ENCODE results near the gene MN1. TPM values are rescaled to one million over a fixed set of nuclear protein-coding genes. Genes with fewer than 3 reads are reported as not detected.

MN1 gene
- total RNA-seq, 1 donor from 2014 or later = 145 TPM

DNA sequence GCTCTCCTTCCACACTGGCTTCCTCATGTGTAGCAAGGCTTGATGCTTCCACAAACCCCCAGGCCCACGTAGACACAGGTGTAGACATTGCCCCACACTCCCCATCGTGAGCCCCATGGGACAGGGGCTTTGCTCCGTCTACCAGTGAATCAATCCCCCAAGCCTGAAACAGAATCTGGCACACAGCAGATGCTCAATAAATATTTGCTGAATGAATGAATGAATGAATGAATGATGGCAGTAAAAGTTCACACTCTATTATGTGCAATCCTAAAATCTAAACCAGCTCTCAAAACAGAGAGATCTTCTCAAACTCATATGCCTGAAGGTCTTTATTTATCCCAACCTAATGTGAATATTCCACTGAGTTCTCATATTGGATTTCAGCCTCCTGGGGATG is 69.9 kb downstream of the MN1 start:
- TF ChIP-seq, protein P1, sequence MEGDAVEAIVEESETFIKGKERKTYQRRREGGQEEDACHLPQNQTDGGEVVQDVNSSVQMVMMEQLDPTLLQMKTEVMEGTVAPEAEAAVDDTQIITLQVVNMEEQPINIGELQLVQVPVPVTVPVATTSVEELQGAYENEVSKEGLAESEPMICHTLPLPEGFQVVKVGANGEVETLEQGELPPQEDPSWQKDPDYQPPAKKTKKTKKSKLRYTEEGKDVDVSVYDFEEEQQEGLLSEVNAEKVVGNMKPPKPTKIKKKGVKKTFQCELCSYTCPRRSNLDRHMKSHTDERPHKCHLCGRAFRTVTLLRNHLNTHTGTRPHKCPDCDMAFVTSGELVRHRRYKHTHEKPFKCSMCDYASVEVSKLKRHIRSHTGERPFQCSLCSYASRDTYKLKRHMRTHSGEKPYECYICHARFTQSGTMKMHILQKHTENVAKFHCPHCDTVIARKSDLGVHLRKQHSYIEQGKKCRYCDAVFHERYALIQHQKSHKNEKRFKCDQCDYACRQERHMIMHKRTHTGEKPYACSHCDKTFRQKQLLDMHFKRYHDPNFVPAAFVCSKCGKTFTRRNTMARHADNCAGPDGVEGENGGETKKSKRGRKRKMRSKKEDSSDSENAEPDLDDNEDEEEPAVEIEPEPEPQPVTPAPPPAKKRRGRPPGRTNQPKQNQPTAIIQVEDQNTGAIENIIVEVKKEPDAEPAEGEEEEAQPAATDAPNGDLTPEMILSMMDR (IDR thresholded peaks at IDR 0.05) = no peak
- H3K27ac Mint-ChIP-seq (ENCODE audit: unreplicated experiment) = no peak overlapping the region
- no peaks in the 10 kb centered on the region for H3K27me3 Mint-ChIP-seq (ENCODE audit: unreplicated experiment)
- no peaks in the 10 kb centered on the region for H3K36me3 Mint-ChIP-seq (ENCODE audit: unreplicated experiment)
- no peaks in the 10 kb centered on the region for H3K9me3 Mint-ChIP-seq (ENCODE audit: unreplicated experiment)
- no peak overlapping the region for H3K4me3 Mint-ChIP-seq (ENCODE audit: unreplicated experiment)
- no peak for DNase-seq (ENCODE audit: extremely low spot score, unreplicated experiment)
- H3K4me1 Mint-ChIP-seq (ENCODE audit: unreplicated experiment) = peaks cover 45% of the 10 kb centered on the region

DNA sequence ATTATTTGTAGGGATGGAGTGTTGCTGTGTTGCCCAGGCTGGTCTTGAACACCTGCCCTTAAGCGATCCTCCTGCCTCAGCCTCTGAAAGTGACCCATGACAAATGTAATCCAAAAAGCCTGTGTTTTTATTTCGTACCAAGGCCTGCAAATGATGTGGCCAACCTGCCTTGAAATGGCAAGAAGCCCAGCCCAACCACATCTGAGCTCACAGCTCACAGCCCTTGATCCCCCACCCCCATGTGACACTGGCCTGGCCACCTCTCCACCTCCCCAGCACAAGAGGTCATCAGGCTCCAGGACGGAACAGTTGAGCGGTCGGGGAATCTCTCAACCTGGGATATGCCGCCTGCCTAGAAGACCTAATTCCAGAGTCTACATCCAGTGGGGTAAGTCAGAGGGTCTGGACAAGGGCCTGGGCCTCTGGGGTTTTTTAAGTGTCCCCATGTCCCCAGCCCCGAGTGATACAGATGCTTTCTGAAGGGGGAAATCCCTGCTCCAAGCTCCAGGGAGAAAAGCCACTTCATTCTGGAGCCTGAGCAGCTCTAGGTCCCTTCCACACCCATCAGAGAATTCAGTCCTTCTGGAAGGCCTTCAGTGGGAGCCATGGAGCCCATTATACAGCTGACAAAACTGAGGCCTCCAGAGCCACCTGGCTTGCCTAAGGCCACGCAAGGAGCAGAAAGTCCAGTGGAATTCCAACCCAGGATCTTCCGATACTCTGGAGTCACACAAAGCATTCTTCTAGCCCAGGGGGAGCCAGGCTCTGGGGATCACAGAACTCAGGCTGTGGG is 70.7 kb downstream of the MN1 start:
- TF ChIP-seq, protein P1 (IDR thresholded peaks at IDR 0.05) = no peak
- no peaks in the 10 kb centered on the region for H3K36me3 Mint-ChIP-seq (ENCODE audit: unreplicated experiment)
- no peak overlapping the region for H3K27ac Mint-ChIP-seq (ENCODE audit: unreplicated experiment)
- H3K4me1 Mint-ChIP-seq (ENCODE audit: unreplicated experiment) = peaks cover 53% of the 10 kb centered on the region
- no peak for DNase-seq (ENCODE audit: extremely low spot score, unreplicated experiment)
- H3K27me3 Mint-ChIP-seq (ENCODE audit: unreplicated experiment) = no peaks in the 10 kb centered on the region
- no peaks in the 10 kb centered on the region for H3K9me3 Mint-ChIP-seq (ENCODE audit: unreplicated experiment)
- no peak overlapping the region for H3K4me3 Mint-ChIP-seq (ENCODE audit: unreplicated experiment)

DNA sequence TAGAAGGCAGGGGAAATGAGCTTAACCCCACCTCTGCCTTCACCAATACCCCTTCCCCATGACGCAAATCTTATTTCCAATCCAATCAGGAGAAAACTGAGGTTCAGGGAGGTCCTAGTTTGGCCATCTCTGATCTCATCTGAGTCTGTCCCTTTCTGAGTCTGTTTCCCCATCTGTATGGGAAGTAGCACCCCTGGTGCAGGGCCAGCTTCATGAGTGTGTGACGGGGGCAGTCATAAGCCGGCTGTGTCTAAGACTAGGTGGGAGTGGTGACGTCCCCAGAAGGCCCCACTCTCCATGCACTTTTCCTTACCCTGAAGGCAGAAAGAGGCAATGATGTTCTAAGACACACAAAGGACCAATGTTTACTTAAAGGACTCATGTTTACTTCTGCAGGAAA is 72.3 kb downstream of the MN1 start:
- no peaks in the 10 kb centered on the region for H3K36me3 Mint-ChIP-seq (ENCODE audit: unreplicated experiment)
- no peaks in the 10 kb centered on the region for H3K9me3 Mint-ChIP-seq (ENCODE audit: unreplicated experiment)
- H3K27me3 Mint-ChIP-seq (ENCODE audit: unreplicated experiment) = no peaks in the 10 kb centered on the region
- H3K27ac Mint-ChIP-seq (ENCODE audit: unreplicated experiment) = peak overlapping the region; percentile 92
- TF ChIP-seq, protein P1 (IDR thresholded peaks at IDR 0.05) = no peak
- peaks cover 68% of the 10 kb centered on the region for H3K4me1 Mint-ChIP-seq (ENCODE audit: unreplicated experiment)
- no peak overlapping the region for H3K4me3 Mint-ChIP-seq (ENCODE audit: unreplicated experiment)
- DNase-seq (ENCODE audit: extremely low spot score, unreplicated experiment) = no peak

DNA sequence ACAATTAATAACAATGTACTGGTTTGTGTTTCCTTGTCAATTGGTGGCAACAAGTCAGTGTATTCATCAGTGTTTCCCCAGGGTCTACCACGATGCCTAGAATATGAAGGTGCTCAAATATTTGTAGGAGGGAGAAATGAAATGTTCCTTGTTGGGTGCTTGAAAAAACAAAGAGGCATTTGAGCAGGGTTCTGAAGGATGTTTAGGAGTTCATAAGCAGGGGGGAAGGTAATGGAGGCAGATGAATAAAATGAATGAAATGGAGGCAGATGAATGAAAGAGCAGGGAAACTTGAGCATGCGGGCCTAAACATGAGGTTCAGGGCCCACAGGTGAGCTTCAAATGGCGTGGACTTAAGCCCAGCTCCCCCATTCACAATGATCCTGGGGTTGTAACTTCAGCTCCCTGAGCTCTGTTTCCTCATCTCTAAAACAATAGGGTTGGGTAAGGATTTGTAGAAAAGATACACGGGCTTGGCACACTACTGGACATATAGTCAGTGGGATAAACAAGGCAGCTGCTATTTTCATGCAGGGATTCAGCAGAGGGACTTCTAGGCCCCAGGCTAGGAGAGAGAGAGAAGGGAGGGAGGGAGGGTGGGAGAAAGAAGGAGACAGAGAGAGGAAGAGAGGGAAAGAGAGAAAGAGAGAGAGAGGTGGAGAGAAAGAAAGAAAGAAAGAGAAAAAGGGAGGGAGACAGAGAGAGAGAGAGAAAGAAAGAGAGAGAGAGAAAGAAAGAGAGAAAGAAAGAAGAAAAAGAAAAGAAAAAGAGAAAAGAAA is 73.7 kb downstream of the MN1 start:
- Mint-ChIP-seq H3K27me3 (ENCODE audit: unreplicated experiment) (no peaks in the 10 kb centered on the region), H3K27ac (ENCODE audit: unreplicated experiment) (peak overlapping the region; percentile 92), H3K4me1 (ENCODE audit: unreplicated experiment) (peaks cover 81% of the 10 kb centered on the region), H3K36me3 (ENCODE audit: unreplicated experiment) (no peaks in the 10 kb centered on the region), H3K4me3 (ENCODE audit: unreplicated experiment) (no peak overlapping the region), H3K9me3 (ENCODE audit: unreplicated experiment) (no peaks in the 10 kb centered on the region)
- TF ChIP-seq, protein P1 (IDR thresholded peaks at IDR 0.05) = no peak
- no peak for DNase-seq (ENCODE audit: extremely low spot score, unreplicated experiment)
